Occipital lobe (tissue), 2 donors: ENCODE measurements around the gene EXOC3. TPM values are rescaled to one million over a fixed set of nuclear protein-coding genes. Genes with fewer than 3 reads are reported as not detected.

Experiments used
- DNase-seq: peaks from one replicate; lab custom pipeline; 2025; lab: John Stamatoyannopoulos, UW
- total RNA-seq: library from RNA; depleted of rRNA; stranded (reverse); fragments of >200 nt; gene quantifications from one replicate; pipeline ENCODE4 v1.2.3, GENCODE V29; 2014

Gene EXOC3
- total RNA-seq, 1 donor from 2014 or later: 21.5 TPM

- no peak for DNase-seq
These were observed 17.3 kb upstream of the EXOC3 start for GRCh38 chr5:425714-426113.

- no peak for DNase-seq
These were observed 16.5 kb upstream of the EXOC3 start for GRCh38 chr5:426392-426976.

GRCh38 chr5:427415-428087 lies 15.4 kb upstream of the EXOC3 start:
- DNase-seq: no peak

- no peak for DNase-seq
These were observed 14.8 kb upstream of the EXOC3 start for GRCh38 chr5:428219-428618.

- DNase-seq: no peak
These were observed 14.1 kb upstream of the EXOC3 start for GRCh38 chr5:428754-429452.

- DNase-seq: no peak
These were observed 13.4 kb upstream of the EXOC3 start for GRCh38 chr5:429453-430188.

- no peak for DNase-seq
These were observed 12.6 kb upstream of the EXOC3 start for GRCh38 chr5:430214-430925.

- no peak for DNase-seq
These were observed 11.8 kb upstream of the EXOC3 start for GRCh38 chr5:431001-431710.

GRCh38 chr5:431711-432050 lies 11.3 kb upstream of the EXOC3 start:
- no peak for DNase-seq

GRCh38 chr5:432201-432927 lies 10.6 kb upstream of the EXOC3 start:
- no peak for DNase-seq

- no peak for DNase-seq
These were observed 9.8 kb upstream of the EXOC3 start for GRCh38 chr5:432928-433791.

GRCh38 chr5:433836-434235 lies 9.1 kb upstream of the EXOC3 start:
- DNase-seq: no peak

- DNase-seq: no peak
These were observed 8.4 kb upstream of the EXOC3 start for GRCh38 chr5:434443-435146.

- no peak for DNase-seq
These were observed 7.7 kb upstream of the EXOC3 start for GRCh38 chr5:435156-435790.

- DNase-seq: no peak
These were observed 6.9 kb upstream of the EXOC3 start for GRCh38 chr5:435961-436640.

GRCh38 chr5:436641-436975 lies 6.4 kb upstream of the EXOC3 start:
- no peak for DNase-seq

- no peak for DNase-seq
These were observed 5.7 kb upstream of the EXOC3 start for GRCh38 chr5:437281-437771.
